Activated T-cell treated with anti-CD3 and anti-CD28 coated beads, Interleukin-2, amount 50 U/mL, for 1 hour (primary cell): ENCODE data around the gene SPINK14.

ENCODE experiments used
- DNase-seq: peaks from one replicate; pipeline ENCODE4 v3.0.0-alpha.2; 2020

SPINK14 gene

DNA sequence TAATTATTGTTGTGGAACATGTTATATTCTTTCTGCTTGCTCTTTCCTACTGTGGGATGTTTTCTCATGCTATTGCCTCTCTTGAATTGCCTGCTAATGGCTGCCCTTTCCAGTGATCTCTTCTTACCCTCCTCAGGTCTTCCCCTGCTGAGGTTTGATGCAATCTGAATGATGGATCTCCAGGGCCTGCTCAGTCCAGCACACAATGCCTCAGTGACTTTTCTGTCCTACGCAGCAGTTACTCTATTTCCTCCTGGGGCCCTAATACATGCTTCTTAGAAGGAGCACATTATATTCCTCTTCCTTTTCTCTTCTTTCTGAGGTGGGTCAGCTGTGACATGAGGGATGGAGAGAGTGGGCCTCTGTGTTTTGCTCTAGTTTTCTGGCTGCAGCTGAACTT lies at the start of gene SPINK14:
Gene SPINK14 (plus strand): TSS at position 301 of the 400 bp plus-strand sequence. CDS start 1,187 bp downstream, outside the sequence.
- no peak for DNase-seq

DNA sequence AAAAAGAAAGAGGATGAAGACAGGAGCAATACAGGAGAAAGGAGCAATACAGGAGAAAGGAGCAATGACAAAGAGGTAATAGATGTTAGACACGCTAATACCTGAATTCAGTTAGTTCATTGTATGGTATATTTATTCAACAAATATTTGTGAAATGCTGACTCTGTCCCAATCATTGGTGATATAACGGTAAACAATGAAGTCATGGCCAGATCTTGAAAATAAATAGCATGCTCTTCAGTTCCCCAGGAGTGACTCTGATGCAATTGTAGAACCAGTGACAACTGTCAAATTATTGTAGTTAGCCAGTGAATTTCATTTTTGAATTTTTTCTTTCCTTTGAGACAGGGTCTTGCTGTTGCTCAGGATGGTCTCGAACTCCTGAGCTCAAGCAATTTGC lies 48.0 kb upstream of the SPINK14 start:
- no peak for DNase-seq

DNA sequence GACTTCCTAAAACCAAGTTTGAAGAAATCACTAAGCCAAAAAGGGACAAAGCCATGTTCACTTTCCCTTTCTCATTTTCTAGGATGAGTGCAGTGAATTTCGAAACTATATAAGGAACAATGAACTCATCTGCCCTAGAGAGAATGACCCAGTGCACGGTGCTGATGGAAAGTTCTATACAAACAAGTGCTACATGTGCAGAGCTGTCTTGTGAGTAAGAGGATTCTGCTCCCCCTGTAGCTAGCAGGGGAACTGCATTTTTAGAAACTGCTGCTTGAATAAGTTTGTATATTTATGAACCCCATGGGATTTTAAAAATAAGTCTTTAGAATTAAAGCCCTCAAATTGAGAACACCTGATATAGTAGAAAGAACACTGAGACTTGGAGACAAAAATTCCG lies 42.7 kb upstream of the SPINK14 start:
- no peak for DNase-seq

- no peak for DNase-seq
These were observed 33.0 kb upstream of the SPINK14 start for GRCh38 chr5:148135091-148136048.

DNA sequence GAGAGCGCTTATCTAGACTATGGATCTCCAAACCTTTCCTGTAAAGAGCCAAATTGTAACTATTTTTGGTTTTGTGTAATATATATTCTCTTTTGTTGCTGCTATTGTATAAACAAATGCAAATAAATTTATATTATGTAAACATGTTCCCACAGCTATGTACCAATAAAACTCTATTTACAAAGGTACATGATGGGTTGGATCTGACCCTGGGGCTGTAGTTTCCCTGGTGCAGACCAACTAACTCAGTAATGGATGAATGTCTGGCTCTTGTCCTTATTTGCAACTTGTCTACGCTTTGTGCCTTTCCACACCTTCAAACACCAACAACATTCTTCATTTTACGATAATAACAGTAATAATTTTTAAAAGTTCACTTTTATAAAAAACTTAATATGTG lies 27.5 kb upstream of the SPINK14 start:
- no peak for DNase-seq

DNA sequence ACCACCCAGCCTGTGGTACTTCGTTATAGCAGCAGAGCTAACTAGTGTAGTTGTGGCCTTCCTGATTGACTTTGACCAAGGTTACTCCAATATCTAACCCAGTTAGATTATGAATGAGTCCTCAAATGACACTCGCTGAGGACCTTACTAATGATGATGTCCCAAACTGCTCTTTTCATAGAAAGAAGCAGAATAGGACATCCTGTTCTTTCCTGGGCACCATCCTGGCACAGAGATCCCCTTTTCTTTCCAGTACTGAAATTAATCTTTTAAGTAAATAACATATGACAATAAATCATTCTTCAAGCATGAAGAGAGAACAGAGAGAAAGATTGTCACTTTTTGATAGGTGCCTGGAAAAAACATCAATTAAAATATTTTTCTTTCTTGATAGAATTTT lies 26.7 kb upstream of the SPINK14 start:
- no peak for DNase-seq

GRCh38 chr5:148145916-148146315 lies 22.4 kb upstream of the SPINK14 start:
- no peak for DNase-seq

DNA sequence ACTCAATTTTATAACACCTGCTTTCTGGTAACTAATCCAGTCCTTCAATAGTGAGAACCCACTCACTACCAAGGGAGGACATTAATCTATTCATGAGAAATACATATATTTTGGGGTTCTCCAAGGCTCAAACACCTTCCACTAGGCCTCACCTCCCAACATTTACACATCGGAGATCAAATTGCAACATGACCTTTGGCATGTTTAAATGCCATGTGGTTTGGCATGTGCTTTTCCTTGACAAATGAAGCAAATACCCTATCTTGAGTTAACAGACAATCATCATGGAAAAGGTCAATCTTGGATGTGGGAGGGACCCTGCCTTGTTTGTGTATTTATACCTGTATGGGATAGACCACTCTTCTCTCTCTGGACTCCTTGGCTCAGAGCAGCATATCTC lies 21.9 kb upstream of the SPINK14 start:
- DNase-seq: no peak

- DNase-seq: no peak
These were observed 20.9 kb upstream of the SPINK14 start for GRCh38 chr5:148147415-148147814.

DNA sequence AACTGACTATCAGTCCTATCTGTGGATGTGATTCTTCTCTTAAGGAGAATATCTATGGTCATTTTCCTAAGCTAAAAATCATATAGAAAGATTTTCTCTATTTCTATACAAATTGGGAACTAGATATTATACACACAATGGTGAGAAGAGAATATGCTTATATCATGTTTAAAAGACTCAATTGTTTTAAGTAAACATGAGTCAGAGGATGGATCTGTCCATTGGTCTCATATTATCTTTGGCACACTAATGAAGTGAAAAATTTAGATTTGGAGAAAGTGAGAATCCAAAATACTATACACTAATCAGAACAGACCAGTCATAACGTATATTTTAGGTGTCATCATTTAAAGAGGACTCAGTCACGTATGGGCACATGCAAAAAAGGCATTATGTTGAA lies 16.5 kb upstream of the SPINK14 start:
- DNase-seq: no peak

DNA sequence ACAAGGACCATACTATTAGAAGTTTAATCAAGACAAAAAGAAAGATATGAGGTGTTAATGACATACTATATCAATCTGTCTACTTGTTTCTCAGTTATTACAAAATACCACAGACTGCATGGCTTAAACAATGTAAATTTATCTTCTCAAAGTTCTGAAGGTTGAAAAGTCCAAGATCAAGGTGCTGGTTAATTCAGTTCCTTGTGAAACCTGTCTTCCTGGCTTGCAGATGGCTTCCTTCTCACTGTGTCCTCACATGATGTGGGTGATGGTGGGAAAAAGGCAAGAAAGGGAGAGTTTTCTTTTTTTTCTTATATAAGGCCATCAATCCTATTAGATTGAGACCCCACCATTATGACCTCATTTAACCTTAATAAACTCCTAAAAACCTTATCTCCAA lies 15.6 kb upstream of the SPINK14 start:
- no peak for DNase-seq

GRCh38 chr5:148156609-148157008 lies 11.7 kb upstream of the SPINK14 start:
- DNase-seq: no peak

DNA sequence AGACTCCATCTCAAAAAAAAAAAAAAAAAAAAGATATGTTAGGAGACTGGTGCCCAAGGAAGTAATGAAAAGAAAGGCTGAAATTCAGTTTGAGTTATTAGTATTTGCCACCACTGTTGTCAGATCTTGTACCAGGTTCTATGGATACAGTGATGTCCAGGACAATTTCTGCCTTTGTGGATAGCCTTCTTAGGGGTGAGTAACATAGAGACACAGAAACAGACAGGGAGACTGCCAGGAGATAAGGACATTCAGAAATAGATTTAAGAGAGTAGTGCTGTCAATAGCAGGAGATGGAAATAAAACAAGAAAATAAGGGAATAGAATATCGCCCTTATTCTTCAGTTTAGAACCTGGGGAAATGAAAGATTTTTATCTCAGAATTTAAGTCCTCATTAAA lies 6.3 kb upstream of the SPINK14 start:
- DNase-seq: no peak

DNA sequence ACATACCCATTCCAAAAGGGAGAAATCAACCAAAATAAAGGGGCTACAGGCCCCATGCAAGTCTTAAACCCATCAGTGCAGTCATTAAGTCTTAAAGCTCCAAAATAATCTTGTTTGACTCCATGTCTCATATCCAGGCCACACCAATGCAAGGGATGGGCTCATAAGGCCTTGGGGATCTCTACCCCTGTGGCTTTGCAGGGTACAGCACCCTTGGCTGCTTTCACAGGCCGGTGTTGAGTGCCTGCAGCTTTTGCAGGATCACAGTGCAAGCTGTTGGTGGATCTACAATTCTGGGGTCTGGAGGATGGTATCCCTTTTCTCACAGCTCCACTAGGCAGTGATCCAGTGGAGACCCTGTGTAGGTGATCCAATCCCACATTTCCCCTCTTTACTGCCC lies 5.0 kb upstream of the SPINK14 start:
- no peak for DNase-seq

GRCh38 chr5:148166550-148167283 lies 1.6 kb upstream of the SPINK14 start:
- no peak for DNase-seq

DNA sequence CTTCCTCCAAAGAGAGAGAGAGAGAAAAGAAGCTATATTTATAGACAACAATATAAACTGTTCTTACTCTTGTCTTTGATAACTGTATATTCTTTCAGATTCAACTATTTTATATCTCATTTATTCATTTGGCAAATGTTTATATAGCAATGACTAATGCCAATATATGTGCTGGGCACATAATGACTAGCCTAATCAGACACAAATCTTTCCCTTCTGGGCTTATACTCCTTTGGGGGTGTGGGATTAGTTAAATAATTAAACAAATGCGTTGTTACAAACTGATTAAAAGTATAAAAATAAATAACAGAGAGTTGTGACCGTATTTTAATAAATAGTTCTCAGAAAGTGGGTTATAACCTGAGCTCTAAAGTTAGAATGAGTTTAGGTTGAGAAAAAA lies 4.0 kb downstream of the SPINK14 start:
- DNase-seq: no peak

DNA sequence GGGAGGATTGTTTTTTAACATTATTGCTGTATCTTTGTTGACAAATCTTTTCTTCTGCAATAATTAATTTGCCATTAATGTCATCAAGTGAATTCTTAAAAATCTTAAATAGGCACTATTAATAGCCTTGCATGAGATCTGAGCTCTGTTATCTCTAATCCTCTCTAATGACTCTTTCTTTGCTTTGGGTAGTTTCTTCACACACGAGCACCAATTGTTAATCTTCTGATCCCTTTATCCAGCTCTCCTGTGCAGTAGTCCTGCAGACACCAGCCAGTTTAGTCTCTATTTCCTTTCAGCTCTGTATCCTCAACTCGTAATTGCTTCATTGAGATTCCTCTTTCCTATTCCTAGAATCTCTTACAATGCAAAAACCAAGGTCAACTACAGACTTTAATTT lies 8.1 kb downstream of the SPINK14 start:
- DNase-seq: no peak

GRCh38 chr5:148177207-148177606 lies 8.9 kb downstream of the SPINK14 start:
- DNase-seq: no peak

DNA sequence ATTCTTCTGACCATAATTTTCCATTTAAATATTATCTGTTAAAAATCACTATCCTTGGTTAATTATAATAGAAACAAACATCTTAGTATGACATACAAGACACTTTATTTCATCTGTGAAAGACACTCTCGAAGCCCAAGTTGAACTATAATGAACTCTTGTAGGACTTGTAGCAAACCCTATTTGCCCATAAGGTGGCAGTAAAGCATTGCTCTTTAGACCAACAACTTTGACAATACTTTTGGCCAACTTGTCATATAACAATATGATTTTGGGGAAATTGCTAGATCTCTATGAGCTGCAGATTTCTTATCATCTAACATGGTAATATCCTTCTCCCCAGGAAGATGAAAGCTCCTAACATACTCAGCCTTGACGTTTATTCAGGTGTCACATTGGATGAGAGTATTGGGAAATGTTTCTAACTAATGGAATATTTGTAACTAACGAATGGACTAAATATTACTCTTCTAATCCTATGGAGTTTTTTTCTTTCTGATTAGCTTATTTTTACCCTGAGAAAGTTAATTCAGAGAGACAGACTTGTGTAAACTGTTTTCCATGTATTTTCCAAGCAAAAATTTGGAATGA lies 11.0 kb downstream of the SPINK14 start:
- DNase-seq: no peak

DNA sequence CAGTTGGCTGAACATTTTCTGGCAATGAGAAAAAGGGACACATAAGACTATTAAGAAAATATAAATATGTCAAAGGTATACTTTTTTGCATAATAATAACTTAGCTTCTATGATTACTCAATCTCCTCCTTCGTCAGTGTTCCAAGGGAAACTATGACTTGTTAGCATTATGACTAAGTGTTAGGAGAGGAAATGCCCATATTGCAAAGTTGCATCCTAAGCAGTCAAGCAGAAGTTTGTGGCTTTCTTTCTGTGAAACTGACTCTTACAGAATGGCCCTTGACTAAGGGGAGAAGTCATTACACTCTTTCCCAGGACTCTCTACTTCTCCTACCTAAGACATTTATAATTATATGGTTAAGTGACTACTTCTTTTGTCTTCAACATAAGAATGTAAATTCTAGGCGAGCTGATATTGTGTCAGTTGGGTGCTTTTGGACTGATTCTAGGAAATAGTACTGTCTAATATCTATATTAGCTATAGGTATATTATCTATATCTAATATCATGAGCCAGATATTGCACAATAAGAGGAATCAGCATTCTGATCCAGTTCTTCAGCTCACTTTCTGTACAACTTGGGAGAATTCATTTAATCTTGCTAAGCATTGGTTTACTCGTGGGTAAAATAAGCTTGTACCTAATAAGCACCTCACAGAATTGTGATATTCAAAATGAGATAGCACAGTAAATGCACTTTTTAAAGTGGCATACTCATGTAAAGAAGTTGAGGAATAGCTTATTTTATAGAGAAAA lies 18.1 kb downstream of the SPINK14 start:
- DNase-seq: no peak

DNA sequence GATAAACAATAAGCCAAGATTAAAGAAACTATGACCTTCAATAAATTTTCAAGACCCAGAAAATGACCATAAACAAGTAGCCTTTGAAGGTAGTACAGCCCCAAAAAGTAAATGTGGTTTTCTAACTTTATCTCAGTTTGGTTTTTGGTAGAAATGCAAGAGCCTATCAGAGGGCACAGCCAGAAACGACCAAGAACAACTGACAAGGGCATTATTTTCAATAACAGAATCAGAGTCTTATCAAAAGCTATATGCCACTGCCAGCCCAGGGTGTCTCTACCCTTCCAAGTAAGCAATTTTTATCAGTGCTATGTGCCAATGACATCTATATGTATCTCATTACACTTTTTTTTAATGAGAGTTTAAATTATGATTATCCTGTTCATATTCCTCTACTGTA lies 22.7 kb downstream of the SPINK14 start:
- no peak for DNase-seq

- DNase-seq: no peak
These were observed 24.9 kb downstream of the SPINK14 start for GRCh38 chr5:148193202-148193601.

DNA sequence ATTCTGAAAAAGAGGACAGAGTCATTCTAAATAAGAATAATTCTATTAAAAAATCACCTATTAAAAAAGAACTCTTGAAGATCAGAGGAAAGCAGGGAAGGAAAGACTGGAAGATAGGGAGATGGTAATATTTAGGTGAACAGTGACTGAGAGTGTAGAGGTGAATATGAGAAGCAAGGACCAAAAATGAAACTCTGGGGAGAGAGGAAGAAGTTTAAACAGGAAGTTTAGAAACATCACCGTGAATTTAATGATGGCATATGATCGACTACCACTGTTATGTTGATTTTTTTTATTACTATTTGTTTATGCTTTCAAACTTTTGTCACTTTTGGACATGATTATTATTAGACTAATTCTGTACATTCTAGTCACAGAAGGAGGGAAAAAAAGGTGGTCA lies 32.8 kb downstream of the SPINK14 start:
- no peak for DNase-seq
